HG02678 (cell line): ENCODE results near the gene INSR.
"Not testable (repeated sequence)": the region's sequence is repeated elsewhere in the genome, so short reads cannot be mapped to it uniquely, and the experiment has no call there.

ENCODE experiments used
- ATAC-seq: cut with Tn5 transposase; IDR thresholded peaks from one replicate; pipeline ENCODE4 v1.9.1; 2021; ENCODE audit warnings: mild to moderate bottlenecking, moderate library complexity; ENCODE audit not compliant: unreplicated experiment

INSR gene

DNA sequence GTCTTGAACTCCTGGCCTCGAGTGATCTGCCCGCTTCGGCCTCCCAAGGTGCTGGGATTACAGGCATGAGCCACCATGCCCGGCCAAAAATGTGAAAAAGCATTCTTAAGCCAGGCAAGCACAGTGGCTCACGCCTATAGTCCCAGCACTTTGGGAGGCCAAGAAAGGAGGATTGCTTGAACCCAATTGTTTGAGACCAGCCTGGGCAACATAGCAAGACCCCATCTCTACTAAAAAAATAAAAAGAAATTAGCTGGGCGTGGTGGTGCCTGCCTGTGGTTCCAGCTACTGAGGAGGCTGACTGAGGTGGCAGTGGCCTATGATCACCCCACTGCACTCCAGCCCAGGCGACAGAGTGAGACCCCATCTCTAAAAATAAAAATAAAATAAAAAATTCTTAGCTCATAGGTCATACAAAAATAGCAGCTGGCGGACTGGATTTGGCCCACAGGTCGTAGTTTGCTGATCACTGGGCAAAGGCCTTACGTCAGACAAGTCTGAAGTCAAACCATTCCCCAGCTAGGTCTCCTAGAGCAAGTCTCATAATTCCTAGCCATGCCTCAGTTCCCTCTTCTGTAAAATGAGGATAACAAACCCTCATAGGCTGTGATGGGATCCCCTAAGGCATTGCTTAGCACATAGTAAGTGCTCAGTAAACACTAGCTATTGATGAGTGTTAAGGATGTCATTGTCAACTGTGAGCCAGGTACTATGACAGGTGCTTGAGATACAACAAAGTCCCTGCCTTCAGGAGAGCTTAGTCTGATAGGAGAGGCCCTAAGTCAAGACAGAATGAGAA lies 36.0 kb downstream of the INSR start:
- ATAC-seq, result no peak

DNA sequence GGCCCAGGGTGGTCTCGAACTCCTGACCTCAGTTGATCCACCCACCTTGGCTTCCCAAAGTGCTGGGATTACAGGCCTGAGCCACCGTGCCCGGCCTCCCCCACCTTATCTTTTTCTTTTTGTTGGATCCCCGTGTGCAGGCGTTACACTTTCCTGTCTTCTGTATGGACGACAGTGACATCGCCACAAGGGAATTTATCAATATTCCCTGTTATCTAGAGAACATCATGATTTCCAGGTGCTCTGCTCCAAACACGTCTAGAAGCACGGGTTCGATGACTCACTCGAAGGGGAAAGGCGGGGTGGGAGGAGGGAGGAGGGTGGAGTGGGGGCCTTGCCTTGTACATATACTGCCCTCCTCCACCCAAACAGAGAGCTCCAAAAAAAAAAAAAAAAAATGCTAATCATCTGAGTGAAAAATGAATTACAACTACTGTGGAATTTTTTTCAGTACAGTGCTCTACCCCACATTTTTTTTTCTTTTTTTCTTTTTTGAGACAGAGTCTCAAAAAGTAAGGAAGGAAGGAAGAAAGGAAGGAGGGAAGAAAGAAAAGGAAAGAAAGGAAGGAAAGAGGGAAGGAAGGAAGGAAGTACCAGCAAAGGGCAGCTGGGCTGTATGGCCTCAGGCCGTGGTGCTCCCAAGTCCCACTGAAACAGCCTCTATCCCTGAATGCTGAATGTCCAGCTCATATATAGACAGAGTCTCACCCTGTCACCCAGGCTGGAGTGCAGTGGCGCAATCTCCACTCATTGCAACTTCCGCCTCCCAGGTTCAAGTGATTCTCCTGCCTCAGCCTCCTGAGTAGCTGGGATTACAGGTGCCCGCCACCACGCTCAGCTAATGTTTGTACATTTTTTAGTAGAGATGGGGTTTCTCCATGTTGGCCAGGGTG lies 36.8 kb downstream of the INSR start:
- ATAC-seq, result no peak

DNA sequence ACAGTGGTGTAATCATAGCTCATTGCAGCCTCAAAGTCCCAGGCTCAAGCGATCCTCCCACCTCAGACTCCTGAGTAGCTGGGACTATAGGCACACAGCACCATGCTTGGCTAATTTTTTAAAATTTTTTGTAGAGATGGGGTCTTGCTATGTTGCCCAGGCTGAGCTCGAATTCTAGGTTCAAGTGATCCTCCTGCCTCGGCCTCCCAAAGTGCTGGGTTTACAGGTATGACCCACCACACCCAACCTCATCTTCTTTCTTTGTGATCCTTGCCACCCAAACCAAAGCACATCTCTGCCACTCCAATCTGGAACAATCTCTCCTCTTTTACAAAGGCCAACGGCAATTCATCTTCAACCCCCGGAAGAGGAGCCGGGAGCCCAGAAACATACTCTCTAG lies 38.6 kb downstream of the INSR start:
- ATAC-seq, result no peak

DNA sequence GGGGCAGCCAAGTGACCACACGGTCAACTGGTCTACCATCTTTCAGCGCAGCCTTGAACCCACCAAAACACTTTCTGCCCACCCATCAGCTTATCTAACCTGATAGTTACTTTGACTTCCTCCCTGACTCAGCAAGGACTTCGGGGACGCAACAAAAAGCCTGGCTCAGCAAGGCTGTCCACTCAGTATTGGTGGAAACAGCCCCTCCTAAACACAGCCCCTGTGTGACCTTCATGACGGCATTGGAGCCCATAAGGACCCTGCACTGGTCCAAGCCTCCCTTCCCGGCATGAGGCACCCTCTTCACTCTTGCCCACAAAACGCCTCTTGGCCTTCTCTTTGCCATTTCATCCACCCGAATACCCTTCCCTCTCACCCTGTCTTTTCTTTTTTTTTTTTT lies 39.1 kb downstream of the INSR start:
- no peak for ATAC-seq

DNA sequence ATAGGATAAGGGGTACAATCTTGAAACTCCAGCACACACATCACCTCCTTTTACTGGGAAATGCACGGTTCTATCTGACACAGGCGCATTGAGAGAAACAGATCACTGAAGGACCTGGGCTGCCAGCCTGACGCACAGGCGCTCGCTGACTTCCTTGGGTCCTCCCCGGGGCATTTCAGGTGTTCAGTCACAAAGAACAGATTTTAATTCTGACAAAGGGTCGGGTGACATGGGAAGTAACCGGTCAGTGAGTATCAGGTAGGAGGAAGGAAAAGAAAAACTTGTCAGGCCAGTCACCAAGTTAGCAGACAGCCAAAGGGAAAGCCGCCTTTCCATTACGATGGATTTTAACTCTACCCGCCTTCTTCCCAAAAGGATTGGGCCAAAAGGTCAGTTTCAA lies 39.6 kb downstream of the INSR start:
- no peak for ATAC-seq

DNA sequence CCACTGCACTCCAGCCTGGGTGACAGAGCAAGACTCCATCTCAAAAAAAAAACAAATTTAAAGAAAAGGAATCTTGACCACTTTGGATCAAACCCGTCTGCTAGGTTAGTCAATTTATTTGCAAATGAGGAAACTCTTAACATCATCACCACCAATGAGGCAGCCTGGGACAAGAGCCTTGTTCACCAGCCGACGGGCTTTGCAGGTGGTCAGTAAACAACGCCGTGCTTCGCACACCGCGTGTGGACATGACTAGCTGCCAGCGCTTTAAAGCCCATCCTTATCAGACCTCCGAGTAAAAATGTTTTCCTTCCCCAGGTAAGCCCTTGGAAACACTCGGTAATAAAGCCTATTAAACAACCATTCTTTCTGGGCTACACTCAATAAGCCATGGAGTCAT lies 41.9 kb downstream of the INSR start:
- no peak for ATAC-seq

DNA sequence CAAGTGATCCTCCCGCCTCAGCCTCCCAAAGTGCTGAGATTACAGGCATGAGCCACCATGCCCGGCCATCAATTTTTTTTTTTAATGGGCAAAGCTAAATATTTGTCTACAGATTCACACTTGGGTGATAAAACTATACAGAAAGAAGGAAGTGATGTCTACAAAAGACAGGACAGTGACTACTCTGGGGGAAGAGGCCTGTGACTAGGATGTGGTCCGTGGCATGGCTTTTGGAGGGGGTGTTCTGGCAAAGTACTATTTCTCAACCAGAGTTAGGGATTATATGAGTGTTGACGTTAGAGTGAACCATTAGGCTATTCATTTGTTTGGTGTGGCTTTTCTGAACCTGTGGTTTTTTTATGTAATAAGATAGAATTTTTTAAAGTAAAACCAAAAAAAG lies 42.7 kb downstream of the INSR start:
- no peak for ATAC-seq

DNA sequence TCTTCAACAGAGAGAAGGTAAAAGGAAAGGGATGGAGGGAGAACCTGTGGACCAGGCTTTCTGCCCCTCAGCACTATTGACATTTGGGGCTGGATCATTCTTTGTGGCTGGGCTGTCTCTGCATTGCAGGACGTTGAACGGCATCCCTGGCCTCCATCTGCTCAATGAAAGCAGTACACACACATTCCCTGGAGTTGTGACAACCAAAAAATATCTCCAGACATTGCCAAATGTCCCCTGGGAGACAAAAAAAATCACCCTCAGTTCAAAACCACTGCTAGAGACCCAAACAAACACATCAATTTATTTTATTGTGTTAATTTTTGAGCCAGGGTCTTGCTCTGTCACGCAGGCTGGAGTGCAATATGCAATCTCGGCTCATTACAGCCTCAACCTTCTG lies 43.3 kb downstream of the INSR start:
- no peak for ATAC-seq

DNA sequence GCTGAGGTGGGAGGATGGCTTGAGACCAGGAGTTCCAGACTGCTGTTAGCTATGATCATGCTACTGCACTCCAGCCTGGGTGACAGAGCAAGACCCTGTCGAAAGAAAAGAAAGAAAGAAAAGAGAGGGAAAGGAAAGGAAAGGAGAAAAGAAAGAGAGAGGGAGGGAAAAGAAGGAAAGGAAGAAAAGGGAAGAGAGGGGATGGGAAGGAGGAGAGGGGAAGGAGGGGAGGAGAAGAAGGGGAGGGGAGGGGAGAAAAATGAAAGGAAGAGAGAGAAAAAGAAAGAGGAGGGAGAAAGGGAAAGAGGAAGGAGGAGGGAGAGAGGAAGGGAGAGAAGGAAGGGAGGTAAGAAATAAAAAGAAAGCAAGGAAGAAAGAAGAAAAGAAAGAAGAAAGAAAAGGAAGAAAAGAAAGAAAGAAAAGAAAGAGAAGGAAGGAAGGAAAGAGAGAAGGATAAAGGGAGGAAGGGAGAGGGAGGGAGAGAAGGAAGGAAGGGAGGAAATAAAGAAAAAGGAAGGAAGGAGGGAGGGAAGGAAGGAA lies 44.1 kb downstream of the INSR start:
- no peak for ATAC-seq

DNA sequence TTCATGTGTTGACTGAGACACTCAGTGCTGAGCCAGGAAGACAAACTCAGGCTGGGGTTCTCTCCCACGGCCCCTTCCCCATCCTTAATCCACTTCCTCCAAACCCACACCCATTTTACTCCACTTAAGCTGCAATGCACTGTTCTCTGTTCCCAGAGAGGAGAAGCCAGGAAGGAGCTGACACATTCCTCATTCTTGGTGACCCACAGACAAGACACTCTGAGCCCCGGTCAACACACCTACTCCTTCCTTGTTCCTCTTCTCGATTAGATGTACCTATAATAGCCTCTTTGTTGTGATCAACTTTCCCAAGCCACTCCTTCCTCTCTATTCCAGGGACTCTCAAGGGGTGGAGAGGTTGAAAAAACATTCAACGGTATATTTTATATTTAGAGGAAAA lies 47.1 kb downstream of the INSR start:
- ATAC-seq, result no peak

DNA sequence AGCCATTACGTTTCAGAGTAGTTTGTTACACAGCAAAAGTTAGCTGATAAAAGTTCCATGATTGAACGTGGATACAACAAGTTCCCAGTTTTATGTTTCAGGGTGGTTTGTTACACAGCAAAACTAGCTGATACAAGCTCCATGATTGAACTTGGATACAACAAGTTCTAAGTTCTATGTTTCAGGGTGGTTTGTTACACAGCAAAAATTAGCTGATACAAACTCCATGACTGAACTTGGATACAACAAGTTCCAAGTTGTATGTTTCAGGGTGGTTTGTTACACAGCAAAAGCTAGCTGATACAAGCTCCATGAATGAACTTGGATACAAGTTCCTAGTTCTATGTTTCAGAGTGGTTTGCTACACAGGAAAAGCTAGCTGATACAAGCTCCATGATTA lies 47.6 kb downstream of the INSR start:
- ATAC-seq, result no peak

DNA sequence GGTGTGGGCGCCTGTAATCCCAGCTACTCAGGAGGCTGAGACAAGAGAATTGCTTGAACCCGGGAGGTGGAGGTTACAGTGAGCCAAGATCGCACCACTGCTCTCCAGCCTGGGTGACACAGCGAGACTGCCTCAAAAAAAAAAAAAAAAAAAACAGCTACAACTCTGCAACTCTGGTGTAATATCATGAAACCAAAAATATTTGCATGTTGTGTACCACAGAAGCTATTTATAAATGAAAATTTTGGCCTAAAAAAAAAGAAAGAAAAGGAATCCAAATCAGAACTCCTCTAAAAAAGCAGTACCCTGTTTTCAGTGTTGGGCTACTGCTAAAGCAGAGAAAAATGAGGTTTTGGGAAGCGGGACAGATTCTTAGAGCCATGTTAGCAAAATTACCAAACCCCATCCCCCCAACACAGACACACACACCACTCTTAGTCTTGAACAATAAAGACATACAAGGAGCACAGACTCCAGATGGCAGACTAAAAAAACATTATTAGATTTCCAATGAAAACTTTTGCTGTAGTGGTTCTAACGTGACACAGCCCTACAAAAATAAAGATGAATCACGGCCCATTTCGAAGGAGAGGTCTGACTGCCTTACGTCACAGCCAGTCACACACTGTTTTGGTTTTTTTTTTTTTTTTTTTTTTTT lies 51.5 kb downstream of the INSR start:
- no peak for ATAC-seq

DNA sequence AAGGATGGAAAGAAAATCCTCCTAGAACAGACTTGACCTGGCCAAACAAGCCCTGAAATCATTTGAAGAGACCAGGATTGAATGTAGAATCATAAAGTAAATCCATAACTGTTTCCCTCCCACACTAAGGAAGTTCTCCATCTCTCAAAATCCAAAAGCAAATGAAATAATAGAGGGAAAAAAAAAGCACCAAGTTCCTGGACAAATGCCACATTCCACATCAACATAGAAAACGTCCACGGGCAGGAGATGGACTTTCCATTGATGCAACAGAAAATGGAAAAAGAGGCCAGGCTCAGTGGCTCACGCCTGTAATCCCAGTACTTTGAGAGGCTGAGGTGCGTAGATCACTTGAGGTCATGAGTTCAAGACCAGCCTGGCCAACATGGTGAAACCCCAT lies 56.2 kb downstream of the INSR start:
- no peak for ATAC-seq

DNA sequence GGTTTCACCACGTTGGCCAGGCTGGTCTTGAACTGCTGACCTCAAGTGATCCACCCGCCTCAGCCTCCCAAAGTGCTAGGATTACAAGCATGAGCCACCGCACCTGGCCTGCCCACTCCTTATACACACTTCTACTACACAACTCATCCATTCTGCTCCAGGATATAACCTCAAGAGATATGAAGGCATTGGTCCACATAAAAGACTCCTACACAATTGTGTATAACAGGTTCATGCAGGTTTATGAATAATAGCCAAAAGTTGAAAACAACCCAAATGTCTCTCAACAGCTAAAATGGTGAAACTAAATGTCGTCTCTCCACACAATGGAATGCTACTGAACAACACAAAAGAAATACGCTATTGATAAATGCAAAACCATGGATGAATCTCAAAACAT lies 58.1 kb downstream of the INSR start:
- ATAC-seq, result no peak

DNA sequence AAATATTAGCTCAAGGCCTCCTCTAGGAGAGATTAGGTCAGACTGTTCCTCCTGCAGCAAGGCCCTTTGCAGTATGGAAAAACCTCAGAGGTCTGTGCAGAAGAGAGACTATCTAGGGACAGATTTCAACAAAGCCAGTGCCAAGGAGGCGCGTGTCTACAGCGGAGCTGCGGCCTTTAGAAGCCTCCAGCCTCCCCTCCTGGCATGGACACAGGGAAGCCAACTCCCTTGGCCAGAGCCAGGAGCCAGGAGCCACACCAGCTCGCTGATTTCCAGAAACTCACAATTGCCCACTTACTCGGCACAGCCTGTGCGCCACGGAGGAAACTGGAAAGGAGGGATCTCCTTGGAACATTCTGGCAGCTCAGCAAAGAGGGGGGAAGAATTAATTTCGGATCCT lies 63.4 kb downstream of the INSR start:
- no peak for ATAC-seq

DNA sequence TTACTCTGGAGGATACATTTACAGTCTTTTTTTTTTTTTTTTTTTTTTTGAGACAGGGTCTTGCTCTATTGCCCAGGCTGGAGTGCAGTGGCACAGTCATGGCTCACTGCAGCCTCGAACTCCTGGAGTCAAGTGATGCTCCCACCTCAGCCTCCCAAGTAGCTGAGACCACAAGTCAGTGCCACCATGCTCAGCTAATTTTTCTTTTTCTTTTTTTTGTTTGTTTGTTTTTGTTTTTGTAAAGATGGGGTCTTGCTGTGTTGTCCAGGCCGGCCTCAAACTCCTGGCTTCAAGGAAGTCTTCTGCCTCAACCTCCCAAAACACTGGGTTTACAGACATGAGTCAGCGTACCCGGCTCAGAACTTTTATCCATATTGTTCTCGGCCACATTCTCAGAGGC lies 64.5 kb downstream of the INSR start:
- ATAC-seq, result no peak

DNA sequence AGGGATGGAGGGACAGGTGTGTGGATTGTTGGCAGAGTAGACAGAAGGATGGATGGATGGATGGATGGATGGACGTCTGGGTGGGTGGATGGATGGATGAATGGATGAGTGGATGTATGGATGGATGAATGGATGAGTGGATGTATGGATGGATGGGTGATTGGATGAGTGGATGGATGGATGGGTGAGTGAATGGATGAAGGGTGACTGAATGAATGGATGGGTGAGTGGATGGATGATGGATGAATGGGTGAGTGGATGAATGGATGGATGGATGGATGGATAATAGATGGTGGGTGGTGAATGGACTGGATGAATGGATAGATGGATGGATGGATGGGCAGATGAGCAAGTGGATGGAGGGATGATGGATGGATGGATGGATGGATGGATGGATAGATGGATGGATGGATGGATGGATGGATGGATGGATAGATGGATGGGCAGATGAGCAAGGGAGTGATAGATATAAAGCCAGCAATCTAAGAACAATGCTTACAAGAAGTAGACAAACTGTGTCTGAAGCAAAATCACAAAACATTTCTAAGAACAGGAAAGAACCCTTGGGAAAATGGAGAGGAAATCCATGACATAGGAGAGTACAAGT lies 65.2 kb downstream of the INSR start:
- no peak for ATAC-seq

DNA sequence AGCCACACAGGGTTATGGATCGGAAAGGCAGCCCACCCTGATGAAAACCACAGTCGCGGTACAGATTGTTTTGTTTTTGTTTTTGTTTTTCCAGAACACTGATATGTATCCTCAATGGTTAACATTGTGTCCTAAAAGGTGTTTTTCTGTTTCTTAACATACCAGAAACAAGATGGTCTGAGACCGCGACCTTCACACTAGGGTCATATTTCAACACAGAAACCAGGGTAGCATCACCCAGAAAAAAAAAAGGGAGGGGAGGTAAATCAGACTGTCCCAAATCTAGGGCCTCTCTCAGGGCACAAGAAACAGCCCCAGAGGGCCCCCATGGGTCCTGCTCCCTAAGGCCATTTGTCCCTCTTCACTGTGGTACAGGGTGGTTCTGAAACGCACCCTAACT lies 66.5 kb downstream of the INSR start:
- no peak for ATAC-seq

DNA sequence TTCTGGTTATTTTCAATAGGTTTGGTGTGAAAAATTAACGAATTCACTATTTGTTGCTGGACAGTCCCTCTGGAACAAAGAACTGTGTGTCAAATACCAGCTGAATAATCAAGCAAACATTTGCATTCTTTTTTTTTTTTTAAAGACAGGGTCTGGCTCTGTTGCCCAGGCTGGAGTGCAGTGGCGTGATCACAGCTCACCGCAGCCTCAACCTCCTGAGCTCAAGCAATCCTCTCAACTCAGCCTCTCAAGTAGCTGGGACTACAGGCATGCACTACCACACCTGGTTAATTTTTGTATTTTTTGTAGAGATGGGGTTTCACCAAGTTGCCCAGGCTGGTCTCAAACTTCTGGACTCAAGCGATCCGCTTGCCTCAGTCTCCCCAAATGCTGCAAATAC lies 67.1 kb downstream of the INSR start:
- ATAC-seq, result not testable (repeated sequence)

DNA sequence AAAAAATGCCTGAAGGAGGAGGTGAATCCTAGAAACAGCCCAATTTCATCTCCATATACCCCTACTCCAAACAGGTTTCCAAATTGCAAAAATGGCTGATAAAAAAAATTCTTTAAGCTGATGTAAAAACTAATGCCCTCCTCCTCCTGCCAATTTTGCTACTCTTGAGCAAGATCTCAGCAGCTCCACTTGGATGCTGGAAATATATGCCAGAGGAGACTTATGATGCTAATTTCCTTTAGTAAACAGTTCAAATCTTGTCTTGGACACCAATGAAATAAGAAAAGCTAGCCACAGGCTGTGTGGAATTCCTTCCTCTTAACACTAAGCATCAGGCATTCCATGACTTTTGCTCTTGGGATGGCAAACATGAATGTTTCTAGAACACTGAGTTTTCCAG lies 67.5 kb downstream of the INSR start:
- ATAC-seq, result no peak

DNA sequence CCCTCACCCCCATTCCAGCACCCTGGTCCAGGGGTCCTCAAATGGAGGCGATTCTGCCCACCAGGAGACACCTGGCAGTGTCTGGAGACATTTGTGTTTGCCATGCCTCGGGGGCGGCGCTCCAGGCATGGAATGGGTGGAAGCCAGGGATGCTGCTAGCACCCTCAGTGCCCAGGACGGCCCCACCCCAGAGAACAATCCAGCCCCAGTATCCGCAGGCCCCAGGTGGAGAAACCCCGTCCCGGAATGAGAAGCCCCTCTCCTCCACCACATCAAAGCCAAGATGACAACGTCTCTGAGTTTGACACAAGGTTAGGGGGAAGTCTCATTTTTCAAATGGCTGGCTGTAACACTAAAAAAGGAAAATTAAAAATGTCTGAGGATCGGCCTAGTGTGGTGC lies 68.5 kb downstream of the INSR start:
- no peak for ATAC-seq
